ENCODE results near the gene ATPAF1.

Gene ATPAF1

GRCh38 chr1:46642115-46642680 is 26.0 kb downstream of the ATPAF1 start:
- TF ChIP-seq CTCF (IDR thresholded peaks at IDR 0.05; ENCODE audit: borderline replicate concordance, control extremely low read depth, extremely low read depth, insufficient read depth, missing control alignments), result no peak
- in situ Hi-C loops (cut with MboI; ENCODE audit: low sequenced_read_pairs, unreplicated experiment), result no loop called here
- DNase-seq (ENCODE audit: low spot score), result no peak

GRCh38 chr1:46639547-46639946 is 28.6 kb downstream of the ATPAF1 start:
- TF ChIP-seq CTCF (IDR thresholded peaks at IDR 0.05; ENCODE audit: borderline replicate concordance, control extremely low read depth, extremely low read depth, insufficient read depth, missing control alignments), result no peak
- no peak for DNase-seq (ENCODE audit: low spot score)
- in situ Hi-C loops (cut with MboI; ENCODE audit: low sequenced_read_pairs, unreplicated experiment), result no loop called here

GRCh38 chr1:46638921-46639320 is 29.2 kb downstream of the ATPAF1 start:
- in situ Hi-C loops (cut with MboI; ENCODE audit: low sequenced_read_pairs, unreplicated experiment), result no loop called here
- TF ChIP-seq CTCF (IDR thresholded peaks at IDR 0.05; ENCODE audit: borderline replicate concordance, control extremely low read depth, extremely low read depth, insufficient read depth, missing control alignments), result no peak
- DNase-seq (ENCODE audit: low spot score), result no peak

GRCh38 chr1:46637444-46638083 is 30.6 kb downstream of the ATPAF1 start:
- DNase-seq (ENCODE audit: low spot score), result no peak
- TF ChIP-seq CTCF (IDR thresholded peaks at IDR 0.05; ENCODE audit: borderline replicate concordance, control extremely low read depth, extremely low read depth, insufficient read depth, missing control alignments), result no peak
- in situ Hi-C loops (cut with MboI; ENCODE audit: low sequenced_read_pairs, unreplicated experiment), result no loop called here

- in situ Hi-C loops (cut with MboI; ENCODE audit: low sequenced_read_pairs, unreplicated experiment), result no loop called here
- TF ChIP-seq CTCF (IDR thresholded peaks at IDR 0.05; ENCODE audit: borderline replicate concordance, control extremely low read depth, extremely low read depth, insufficient read depth, missing control alignments), result no peak
- DNase-seq (ENCODE audit: low spot score), result no peak
Measured at GRCh38 chr1:46635205-46635604, 33.0 kb downstream of the ATPAF1 start.

GRCh38 chr1:46630719-46631118 is 37.4 kb downstream of the ATPAF1 start:
- in situ Hi-C loops (cut with MboI; ENCODE audit: low sequenced_read_pairs, unreplicated experiment), result no loop called here
- no peak for DNase-seq (ENCODE audit: low spot score)
- no peak for TF ChIP-seq CTCF (IDR thresholded peaks at IDR 0.05; ENCODE audit: borderline replicate concordance, control extremely low read depth, extremely low read depth, insufficient read depth, missing control alignments)
